Suppressor macrophage (primary cell): ENCODE results near the gene ASPG.

Experiments used
- DNase-seq, 4 experiments: peaks; one replicate each; pipeline ENCODE4 v3.0.0-alpha.2; 2020 to 2022

The ASPG gene

DNA sequence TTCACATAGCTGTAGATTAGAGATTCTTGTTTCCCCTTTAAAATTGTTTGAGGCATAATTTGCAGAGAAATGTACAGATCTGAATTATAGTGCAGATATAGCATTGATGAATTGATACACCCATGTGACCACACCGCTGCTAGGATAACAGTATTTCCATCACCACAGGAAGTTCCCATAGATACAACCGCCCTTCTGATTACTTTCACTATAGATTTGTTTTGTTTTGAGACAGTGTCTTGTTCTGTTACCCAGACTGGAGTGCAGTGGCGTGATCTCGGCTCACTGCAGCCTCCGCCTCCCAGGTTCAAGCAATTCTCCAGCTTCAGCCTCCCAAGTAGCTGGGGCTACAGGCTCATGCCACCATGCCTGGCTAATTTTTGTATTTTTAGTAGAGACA lies 8.8 kb upstream of the ASPG start:
- DNase-seq: no peak

DNA sequence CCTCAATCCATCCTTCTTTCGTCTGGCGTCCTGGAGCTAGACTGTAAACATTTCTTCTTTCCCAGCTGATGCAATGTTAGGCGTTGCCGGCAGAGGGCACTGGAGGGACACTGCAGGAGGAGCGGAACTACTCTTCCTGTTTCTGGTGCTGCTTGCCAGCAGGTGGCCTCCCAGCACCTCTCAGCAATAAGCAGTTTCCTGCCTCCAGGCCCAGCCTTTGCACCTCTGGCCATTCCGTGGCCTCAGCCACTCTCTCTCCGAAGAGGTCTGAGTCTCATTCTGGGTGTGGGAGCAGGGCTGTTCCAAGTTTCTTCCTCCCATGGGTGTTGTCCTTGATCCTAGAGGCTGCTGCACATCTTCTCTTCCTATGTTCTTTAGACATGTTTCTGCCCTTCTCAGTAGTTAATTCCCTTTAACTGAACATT lies 7.5 kb upstream of the ASPG start:
- peak; percentile 89 to 91 (median 90) for DNase-seq

DNA sequence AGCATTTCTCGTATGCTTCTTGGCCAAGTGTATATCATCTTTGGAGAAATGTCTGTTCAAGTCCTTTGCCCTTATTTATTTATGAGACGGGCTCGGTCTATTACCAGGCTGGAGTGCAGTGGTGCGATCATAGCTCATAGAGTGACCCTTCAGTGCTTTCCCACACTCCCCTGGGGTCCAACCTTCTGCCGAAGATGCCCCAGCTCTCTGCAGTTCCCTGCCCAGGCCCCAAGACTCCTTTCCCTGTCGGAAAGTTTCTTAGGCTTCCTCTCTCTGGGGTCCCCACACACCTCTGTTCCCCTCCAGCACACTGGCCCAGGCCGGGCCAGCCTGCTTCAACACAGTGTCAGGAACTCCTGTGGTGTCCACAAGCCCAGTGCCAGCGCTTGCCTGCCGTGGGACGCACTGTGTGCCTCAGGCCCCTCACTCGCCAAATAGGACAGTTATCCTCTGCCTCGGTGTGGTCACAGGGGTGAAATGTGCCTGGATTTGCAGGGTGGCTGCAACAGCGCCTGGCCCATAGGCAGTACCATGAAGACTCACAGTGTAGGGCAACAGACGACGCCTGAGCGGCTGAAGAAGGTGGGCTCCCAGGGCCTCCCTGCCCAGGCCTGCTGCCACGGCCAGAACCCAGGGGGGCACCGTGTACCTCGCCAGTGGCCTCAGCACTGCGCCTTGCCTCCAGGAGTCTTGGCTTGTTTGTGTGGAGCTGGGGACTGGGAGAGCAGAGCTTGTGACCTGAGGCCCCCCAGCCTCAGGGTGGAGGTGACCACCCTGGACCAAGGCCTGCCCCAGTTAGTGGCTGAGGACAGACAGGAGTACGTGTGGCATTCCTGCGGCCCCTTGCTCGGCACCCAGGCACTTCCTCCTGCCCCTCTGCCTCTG lies 4.9 kb upstream of the ASPG start:
- DNase-seq: no peak

DNA sequence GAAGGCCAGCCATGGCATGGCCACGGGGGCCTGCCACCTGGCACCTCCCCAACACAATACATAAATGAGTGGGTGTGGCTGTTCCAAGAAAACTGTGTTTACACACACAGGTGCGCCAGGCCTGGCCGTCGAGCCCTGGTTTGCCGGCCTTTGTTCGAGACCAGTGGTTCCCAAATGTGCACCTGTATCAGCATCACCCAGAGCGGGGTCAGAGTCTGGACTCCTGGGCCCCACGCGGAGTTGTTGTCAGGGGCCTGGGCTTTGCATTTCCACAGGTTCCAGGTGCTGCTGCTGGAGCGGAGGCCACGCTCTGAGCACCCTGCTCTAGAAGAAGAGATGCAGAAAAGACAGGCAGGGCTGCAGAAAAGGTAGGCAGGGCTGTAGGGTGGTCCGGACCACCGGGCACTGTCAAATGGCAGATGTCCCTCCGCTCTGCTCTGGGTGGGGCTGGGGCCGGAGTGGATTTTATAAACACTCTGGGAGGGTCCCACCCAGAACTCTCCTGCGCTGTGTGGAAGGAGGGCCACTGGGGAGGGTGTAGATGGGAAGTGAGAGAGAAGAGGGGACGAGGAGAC lies 4.2 kb upstream of the ASPG start:
- no peak for DNase-seq

DNA sequence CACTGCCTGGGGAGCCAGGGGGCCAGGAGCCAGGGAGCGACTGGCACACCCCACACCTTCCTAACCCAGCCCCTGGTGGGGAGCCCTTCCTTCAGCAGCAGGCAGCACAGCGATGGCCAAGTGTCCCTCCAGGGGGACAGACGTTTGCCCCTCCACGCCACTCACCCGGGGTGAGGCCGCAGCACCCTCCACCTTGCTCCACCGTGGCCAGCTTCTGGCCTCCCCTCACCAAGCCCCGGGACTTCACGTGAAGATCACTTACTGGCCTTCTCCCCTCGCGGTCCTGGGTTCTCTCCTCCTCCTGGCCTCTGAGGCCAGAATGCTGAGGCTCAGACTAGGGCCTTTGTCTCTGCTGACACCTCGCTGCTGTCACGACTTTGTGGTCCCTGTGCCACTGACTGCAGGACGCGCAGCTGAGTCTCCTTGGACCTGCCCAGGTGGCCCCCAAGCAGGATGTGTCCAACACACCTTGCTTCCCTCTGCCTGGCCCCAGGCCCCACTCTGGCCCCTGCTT lies 3.5 kb upstream of the ASPG start:
- no peak for DNase-seq

DNA sequence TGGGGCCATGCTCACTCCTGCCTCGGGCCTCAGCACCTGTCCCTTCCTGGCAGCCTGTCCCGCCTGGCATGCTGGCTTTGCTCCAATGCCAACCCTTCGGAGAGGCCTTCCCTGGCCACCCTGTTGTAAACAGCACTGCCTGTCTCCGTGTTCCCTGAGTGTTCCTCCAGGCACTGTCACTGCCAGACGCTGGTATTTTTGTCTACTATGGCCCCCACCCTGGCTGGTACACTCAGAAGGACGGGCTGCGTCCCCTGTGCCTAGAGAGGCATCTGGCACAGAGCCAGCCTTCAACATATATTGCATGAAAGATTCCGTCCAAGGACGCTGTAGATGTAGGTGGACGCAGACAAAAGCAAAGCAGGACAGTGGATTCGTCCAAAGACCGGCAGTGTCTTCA lies 2.7 kb upstream of the ASPG start:
- DNase-seq: no peak

DNA sequence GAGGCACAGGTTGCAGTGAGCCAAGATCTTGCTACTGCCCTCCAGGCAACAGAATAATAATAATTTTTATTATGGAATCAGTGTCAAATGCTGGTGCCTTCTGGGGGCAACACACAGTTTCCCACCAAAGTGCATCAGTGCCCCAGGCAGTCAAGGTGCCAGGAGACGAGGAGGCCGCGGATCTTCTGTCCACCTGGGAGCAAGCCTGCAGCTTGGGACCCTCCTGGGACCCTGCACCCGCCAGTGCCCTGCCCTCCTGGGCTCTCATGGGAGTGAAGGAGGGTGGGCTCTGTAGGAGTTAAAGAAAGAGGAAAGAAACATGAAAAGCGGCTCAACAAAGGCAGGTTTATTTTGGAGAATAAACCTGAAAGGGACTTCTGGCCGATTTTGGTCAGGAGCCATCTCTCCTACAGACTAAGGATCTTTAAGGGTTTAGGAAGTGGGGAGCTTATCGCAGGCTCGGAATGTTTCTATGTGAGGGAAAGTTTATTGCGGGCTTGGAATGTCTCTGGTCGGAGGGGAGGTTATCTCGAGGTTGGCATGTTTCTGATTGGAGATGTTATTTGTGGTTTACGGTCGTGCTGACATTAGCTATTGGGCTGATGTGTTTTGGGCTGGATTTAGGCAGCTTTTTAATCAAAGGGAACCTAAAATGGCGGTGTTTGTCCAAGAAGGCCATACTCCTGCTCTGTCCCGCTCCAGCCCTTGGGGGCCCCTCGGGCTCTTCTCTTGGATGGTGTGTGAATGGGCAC lies 1.1 kb upstream of the ASPG start:
- DNase-seq: no peak

DNA sequence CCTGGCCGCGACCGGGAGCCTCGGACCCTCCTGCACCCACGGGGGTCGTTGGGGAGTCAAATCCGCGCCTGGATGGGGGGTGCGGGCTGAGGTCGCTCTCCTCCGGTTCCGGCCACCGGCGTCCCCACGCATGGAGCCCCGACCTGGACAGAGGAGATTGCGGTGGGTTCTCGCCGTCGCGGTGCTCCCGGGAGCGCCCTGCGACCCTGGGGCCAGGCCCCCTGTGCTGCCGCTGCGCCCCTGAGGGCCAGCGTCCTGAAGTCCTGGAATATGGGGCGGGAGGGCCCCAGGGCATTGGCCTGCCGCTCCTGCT lies 345 bp downstream of the ASPG start:
- no peak for DNase-seq

DNA sequence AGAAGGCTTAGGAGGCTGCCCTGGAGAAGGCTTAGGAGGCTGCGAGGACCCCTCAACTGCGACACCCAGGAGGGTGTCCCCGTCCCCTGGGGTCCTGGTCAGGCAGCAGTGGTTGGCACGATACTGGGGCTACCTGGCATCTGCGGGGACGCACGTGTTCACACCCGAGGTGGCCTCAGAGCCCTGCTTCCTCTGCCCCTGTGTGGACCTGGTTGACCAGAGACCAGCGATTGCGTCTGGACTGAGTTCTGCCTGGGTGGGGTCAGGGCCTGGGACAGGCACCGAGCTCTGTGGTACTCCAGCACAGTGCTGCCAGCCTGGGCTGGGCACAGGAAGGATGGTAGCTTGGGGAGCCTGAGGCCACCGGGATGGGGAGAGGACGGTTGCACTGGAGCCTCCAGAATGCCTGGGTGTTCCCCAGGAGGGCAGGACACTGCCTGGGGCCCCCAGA lies 735 bp downstream of the ASPG start:
- no peak for DNase-seq

DNA sequence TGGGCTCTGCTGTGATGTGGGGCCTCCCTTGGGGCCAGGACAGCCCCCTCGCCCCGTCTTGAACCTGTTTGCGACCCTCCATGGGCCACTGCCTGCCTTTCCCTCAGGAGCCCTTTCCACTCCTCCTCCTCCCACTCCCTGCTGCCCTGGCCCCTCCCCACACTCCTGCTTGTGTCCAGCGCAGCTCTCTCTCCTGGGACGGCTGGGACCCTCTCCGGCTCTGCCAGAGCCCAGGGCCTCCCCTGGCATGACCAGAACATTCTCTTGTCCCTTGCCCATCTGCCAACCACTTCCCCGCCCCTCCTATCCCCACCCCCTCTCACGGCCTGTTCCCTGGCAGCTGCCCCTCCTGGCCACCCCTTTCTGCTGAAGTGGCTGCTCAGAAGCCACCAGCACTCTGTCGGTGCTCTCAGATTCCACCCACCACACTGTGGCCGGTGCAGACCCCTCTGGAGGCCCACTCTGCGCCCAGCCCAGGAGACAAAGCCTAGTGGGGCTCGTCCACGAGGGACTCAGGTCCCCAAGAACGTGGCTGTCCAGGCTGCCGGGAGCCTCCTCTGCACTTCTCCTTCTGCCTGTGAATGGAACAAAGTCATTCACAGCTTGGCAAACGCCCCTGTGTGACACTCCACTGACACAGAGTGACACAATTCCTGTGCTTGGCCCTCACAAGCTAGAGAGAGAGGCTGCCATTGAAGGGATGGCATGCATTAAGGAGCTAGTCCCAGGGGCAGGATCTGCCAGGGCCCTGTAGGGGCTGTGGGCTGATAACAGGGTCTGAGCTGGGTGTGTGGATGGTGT lies 1.4 kb downstream of the ASPG start:
- no peak for DNase-seq

DNA sequence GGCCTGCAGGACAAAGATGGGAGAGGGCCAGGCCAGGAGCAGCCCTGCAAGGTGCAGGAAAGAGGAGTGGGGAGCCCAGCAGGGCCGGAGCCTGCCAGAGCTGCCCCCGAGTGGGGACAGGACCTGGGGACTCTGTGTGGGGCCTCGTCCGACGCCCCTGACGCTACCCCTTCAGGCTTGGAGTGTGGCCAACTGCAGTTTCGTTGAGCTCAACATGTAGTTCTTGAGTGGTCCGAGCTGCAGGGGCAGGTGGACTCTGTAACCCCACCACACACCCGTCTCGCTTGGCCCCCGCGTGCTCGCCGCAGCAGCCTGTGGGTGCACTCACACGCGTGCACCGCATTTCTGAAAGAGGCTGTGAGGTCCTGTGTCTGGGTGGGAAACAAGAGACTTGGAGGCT lies 2.0 kb downstream of the ASPG start:
- no peak for DNase-seq

DNA sequence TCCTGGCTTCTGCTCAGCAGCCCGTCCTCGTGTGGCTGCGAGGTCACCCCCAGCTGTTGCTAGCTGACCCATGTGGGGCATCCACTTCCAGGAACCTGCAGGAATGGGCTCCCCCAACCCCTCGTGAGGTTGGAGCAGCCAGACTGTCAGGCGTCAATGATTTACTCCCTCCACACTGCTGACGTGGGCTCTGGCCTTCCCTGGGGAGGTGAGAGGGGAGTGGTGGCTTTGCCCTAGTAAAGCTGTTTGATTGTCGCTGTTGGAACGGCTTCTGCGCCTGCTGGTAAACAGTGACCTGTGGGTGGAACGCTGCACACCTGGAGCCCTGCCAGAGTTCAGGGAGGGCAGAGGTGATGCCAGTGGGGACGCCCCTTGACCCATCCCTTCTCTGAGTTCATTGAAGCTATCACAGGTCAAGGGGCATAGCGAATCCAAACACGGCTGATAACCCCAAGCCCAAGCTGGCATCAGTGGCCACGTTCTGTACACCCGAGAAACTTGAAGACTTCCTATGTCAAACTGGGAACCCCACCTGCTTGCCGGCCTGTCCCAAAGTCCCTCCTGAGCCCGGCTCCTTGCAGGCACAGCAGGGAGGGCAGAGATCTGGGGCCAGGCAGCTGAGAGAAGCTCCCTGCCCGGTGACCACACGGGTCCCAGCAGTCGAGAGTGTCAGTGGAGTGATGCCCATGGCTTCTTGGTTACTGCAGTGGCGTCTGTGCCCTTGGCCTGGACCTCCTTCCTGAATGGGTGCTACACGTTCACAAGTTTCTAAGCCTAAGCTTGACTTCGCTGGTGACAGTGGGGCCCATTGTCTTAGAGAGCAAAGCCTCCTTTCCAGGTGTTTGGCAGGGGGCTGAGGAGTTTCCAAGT lies 2.7 kb downstream of the ASPG start:
- no peak for DNase-seq

DNA sequence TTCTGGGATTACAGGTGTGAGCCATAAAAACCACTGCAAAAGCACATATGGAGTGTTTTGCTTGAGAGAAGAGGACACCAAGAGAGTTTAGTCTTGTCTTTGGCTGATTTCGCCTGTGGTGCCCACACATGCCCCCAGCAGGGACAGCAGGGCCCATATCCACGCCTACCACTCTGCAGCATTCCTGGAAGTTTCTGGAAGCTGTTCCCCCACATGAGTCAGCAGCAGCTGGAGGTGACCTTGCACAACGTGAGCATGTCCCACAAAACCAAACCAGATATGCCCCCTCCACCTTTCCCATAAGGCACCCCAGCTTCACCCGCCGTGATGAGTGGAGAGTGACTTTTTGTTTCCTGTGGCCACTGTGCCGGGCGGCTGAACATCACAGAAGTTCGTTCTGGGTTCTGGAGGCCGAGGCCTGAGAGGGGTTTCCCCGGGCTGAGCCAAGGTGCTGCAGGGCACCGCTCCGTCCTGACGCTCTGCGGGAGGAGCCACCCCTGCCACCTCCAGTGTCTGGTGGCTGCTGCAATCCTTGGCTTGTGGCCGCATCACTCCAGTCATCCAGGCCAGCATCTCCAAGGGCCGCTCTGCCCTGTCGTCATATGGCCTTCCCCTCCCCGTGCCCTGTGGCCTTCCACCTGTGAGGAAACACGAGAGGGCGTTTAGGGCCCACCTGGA lies 4.7 kb downstream of the ASPG start:
- DNase-seq: no peak

DNA sequence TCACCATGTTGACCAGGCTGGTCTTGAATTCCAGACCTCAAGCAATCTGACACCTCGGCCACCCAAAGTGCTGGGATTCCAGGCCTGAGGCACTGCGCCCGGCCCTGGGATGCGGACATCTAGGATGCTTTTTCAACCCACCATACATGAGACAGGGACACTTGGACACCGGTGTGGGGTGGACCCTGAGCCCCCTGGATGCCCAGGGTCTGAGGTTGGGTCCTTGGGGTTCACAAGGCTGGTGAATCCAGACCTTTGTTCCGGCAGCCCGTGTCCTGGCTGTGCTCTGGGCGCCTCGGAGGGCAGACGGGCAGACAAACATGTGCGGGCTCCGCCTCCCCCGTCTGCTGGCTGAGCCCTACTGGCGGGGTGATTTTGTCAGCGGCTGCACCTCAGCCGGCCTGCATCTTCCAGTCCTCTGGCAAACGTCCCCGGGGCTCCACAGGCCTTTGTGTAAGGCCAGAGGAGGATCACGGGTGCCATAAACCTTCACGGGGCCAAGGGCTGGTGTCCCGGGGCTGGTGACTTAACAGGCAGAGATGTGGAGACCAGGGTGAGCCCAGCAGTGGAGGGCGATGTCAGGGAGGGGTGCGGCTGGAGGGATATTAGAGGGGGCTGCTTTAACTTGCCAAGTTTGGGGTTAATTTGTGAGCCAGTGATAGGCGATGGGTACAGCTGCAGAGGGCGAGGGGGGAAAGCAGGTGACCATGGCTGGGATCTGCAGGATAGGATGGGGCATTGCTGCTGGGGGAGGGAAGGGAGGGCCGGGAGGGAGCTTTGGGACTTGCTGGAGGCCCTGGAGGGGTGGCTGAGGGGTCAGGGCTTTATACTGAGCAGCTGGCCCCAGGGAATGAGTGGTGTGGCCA lies 5.8 kb downstream of the ASPG start:
- DNase-seq: no peak

DNA sequence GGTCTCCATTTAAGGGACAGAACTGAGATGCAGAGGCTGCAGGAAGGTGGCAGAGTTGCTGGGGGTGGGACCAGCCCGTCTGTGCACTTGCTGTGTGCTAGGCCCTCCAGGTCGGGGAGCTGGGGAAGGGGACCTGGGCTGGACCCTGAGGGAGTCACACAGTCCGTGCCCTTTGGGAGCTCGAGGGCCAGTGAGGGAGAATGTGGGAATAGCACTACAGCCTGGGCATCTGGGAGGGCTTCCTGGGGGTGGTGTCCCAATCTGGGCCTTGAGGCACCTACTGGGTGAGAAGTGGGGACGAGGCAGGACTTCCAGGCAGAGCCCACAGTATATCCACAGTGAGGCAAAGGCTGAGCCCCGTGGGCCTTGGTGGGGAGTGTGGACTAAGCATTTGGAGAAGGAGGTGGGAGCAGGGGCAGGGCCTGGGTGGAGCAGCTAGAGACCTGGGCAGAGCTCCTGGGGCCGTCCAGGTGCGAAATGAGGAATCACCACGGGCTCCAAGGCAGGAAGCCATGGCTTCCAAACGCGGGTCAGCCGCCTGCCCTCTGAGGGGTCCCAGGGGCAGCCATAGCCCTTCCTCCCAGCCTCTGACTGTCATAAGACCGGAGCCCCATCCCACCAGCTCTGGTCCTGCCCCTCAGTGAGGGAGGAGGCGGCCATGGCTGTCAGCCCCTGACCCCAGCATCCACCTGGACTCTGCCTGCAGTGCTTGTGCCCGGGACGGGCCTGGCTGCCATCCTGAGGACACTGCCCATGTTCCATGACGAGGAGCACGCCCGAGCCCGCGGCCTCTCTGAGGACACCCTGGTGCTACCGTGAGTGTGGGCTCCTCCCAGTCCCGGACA lies 6.6 kb downstream of the ASPG start:
- DNase-seq: no peak

DNA sequence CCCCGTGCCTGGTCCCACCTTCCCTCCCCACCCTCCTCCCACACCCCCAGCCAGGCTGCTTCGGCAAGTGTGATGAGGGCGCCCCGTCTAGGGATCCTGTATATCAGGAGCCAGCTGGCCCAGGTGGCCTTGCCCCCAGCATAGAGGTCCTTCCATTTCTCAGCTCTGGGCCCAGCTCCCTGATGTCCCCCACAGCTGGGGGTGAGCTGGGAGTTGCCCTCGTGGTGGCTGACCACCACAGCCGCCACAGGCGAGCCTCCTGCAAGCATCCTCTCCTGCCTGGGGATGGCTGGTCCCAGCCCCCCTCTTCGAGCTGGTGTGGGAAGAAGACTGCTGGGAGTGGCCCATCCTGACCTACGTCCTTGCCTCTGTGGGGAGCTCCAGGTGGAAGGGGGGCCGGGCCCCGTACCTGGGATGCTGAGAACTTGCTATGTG lies 7.4 kb downstream of the ASPG start:
- no peak for DNase-seq

DNA sequence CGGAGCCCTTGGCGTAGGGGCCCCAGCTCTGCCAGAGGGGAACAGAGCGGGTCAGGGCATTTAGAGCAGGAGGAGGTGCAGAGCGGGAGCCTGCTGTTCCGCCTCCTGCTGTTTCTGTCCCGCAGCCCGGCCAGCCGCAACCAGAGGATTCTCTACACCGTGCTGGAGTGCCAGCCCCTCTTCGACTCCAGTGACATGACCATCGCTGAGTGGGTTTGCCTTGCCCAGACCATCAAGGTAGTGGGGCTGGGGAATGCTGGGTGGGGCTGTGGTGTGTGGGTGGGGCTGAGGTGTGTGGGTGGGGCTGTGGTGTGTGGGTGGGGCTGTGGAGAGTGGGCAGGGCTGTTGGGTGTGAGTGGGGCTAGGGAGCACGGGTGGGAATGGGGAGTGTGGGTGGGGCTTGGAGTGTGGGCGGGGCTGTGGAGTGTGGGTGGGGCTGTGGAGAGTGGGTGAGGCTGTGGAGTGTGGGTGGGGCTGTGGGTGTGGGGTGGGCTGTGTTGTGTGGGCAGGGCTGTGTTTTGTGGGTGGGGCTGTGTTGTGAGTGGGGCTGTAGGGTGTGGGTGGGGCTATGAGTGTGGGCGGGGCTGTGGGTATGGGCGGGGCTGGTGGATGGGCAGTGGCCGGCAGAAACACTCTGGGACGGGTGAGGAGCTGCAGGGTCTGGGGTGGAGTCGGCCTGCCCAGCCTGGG lies 8.0 kb downstream of the ASPG start:
- no peak for DNase-seq

DNA sequence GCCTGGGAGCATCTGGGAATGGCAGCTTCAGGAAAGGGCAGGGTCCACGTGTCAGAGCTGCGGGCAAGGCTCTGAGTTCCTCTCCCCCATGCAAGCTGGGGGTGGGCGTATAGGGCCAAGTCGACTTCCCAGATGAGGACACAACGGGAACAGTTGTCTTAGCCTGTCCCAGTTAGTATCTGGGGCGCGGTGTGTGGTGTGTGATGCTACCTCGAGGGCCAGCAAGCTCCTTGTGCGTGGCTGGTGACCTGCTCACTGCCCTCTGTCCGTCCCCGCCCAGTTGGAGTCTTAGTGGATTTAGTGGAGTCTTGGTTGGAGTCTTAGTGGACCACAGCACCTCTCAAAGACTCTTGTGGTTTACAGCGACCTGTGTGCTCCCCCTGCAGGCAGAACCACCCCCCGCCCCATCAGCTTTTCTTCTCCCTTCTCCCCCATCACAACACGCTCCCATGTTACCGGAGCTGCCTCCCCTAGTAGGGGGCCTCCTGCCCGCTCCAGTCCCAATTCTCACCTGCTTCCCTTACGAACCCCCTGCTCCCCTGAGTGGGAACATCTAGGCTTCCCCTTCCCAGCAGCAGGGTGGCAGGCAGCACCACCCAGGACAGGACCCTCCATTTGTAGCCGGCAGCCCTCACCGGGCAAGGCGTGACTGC lies 8.7 kb downstream of the ASPG start:
- DNase-seq: no peak
